Endothelial cell of umbilical vein (primary cell): ENCODE data around the gene CASP3. TPM values are rescaled to one million over a fixed set of nuclear protein-coding genes. Genes with fewer than 3 reads are reported as not detected.
"Not testable (repeated sequence)": the region's sequence is repeated elsewhere in the genome, so short reads cannot be mapped to it uniquely, and the experiment has no call there.

ENCODE experiments used
- BruUV-seq: library from RNA; stranded (reverse); fragments of 400-500 nt; replicated peaks from 2 replicates; lab custom pipeline; 2021; lab: Mats Ljungman, UMichigan
- CTCF ChIA-PET: fragments of 300-600, 350-600 bp; sonication (Branson Sonifier 250); formaldehyde crosslinking; loops from one replicate; lab custom pipeline; 2021; ENCODE audit warnings: antibody characterized with exemption, inconsistent platforms; lab: Charles Lee
- POLR2A ChIA-PET: fragments of 300-600, 350-600 bp; sonication (Branson Sonifier 250); formaldehyde crosslinking; loops from one replicate; lab custom pipeline; 2021; ENCODE audit warnings: antibody characterized with exemption, inconsistent platforms; lab: Charles Lee
- DNase-seq: peaks from one replicate; pipeline ENCODE4 v3.0.0-alpha.2; 2011; ENCODE audit warnings: low read depth, low spot score
- FAIRE-seq: peaks from 2 replicates; lab custom pipeline; 2011; peaks lifted over from hg19 to GRCh38; lab: Jason Lieb, UNC
- H2AFZ ChIP-seq: 2 replicates; pipeline ENCODE4 v1.6.0; 2012; ENCODE audit warnings: low read depth, low read length, control low read depth, inconsistent platforms
- H3K27ac ChIP-seq: 2 replicates; pipeline ENCODE4 v1.5.1; 2011; ENCODE audit warnings: low read depth, mild to moderate bottlenecking, control low read depth, low read length, moderate library complexity; ENCODE audit not compliant: insufficient read depth
- H3K27me3 ChIP-seq, 2 experiments: 2 replicates each; pipeline versions ENCODE4 v1.6.0 to v1.6.1; 2011; ENCODE audit warnings: low read length in 2 of 2, mixed read lengths in 1 of 2; ENCODE audit not compliant: control insufficient read depth in 2 of 2, insufficient read depth in 2 of 2
- H3K36me3 ChIP-seq, 2 experiments: 2 replicates in 1 of 2; 3 replicates in 1 of 2; pipeline ENCODE4 v1.5.1; 2011; ENCODE audit warnings: low read length in 2 of 2, mild to moderate bottlenecking in 1 of 2, moderate library complexity in 1 of 2; ENCODE audit not compliant: control insufficient read depth in 2 of 2, insufficient read depth in 2 of 2; ENCODE audit errors: extremely low read depth in 1 of 2
- H3K4me1 ChIP-seq: 3 replicates; pipeline ENCODE4 v1.5.1; 2011; ENCODE audit warnings: mild to moderate bottlenecking, low read length; ENCODE audit not compliant: control insufficient read depth, insufficient read depth; ENCODE audit errors: extremely low read depth
- H3K4me2 ChIP-seq: 2 replicates; pipeline ENCODE4 v1.6.1; 2011; ENCODE audit warnings: low read length, control low read depth, mixed read lengths; ENCODE audit not compliant: insufficient read depth
- H3K4me3 ChIP-seq, 3 experiments: fragments of 200-600 bp in 1 of 3; sonication (generic), shearing (Covaris generic) in 1 of 3; replicated peaks in 1 of 3; 2 replicates each; pipeline ENCODE4 v1.5.1; 2011 to 2016; ENCODE audit warnings: control low read depth in 3 of 3, low read length in 3 of 3, mild to moderate bottlenecking in 2 of 3, inconsistent platforms in 1 of 3, low read depth in 1 of 3, moderate library complexity in 1 of 3; ENCODE audit not compliant: insufficient read depth in 1 of 3
- H3K79me2 ChIP-seq: 2 replicates; pipeline ENCODE4 v1.6.0; 2012; ENCODE audit warnings: low read length, inconsistent platforms; ENCODE audit not compliant: control insufficient read depth, insufficient read depth
- H3K9ac ChIP-seq: replicated peaks from 2 replicates; pipeline ENCODE3; 2011; ENCODE audit warnings: low read length, control low read depth; ENCODE audit not compliant: insufficient read depth; ENCODE audit errors: extremely low read depth
- H3K9me1 ChIP-seq: replicated peaks from 3 replicates; pipeline ENCODE4 v1.6.0; 2011; ENCODE audit warnings: mild to moderate bottlenecking, low read length; ENCODE audit not compliant: control insufficient read depth, insufficient read depth; ENCODE audit errors: extremely low read depth
- H3K9me3 ChIP-seq: replicated peaks from 2 replicates; pipeline ENCODE4 v1.5.1; 2012; ENCODE audit warnings: low read length, inconsistent platforms; ENCODE audit not compliant: control insufficient read depth, insufficient read depth
- H4K20me1 ChIP-seq: replicated peaks from 2 replicates; pipeline ENCODE3; 2011; ENCODE audit warnings: mild to moderate bottlenecking, low read length; ENCODE audit not compliant: control insufficient read depth, insufficient read depth; ENCODE audit errors: extremely low read depth
- dilution Hi-C: fragments of 300-500 bp; cut with MboI; formaldehyde crosslinking; loops from one replicate; pipeline ENCODE4 v1.15.0; 2019; ENCODE audit warnings: low sequenced_read_pairs; ENCODE audit not compliant: extremely low pct_ligation_motif_present
- intact Hi-C: fragments of 100-400 bp; cut with micrococcal nuclease; formaldehyde crosslinking; loops from one replicate; pipeline ENCODE4 v1.10.0; 2022
- polyA plus RNA-seq, 4 experiments: library from polyadenylated mRNA; depleted of rRNA in 3 of 4; stranded (reverse) in 3 of 4; unstranded in 1 of 4; fragments of >200 nt; gene quantifications; 2 replicates each; pipeline versions ENCODE4 v1.2.1 to v1.2.3, GENCODE V29; 2011 to 2012; ENCODE audit warnings: missing spikeins in 1 of 4
- total RNA-seq: library from RNA; stranded (reverse); gene quantifications from 2 replicates; pipeline ENCODE4 v1.2.3, GENCODE V29; 2021

Gene CASP3
- total and polyA plus RNA-seq, 2 donors (not counting 3 experiments of a cell fraction or from before 2014, with no cell fraction given): 26.0 to 54.5 TPM

DNA sequence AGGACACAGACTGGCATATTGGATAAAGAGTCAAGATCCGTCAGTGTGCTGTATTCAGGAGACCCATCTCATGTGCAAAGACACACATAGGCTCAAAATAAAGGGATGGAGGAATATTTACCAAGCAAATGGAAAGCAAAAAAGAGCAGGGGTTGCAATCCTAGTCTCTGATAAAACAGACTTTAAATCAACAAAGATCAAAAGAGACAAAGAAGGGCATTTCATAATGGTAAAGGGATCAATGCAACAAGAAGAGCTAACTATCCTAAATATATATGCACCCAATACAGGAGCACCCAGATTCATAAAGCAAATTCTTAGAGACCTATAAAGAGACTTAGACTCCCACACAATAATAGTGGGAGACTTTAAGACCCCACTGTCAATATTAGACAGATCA, 46.4 kb downstream of the CASP3 start:
- dilution Hi-C loops, POLR2A ChIA-PET: not testable (repeated sequence)

GRCh38 chr4:184600982-184601381, 48.3 kb downstream of the CASP3 start:
- H3K27ac ChIP-seq, H3K9ac ChIP-seq, H3K79me2 ChIP-seq, H4K20me1 ChIP-seq, H3K9me1 ChIP-seq, H3K36me3 ChIP-seq, H3K27me3 ChIP-seq, H3K9me3 ChIP-seq, FAIRE-seq, intact Hi-C loops, H3K4me3 ChIP-seq, H2AFZ ChIP-seq, DNase-seq, dilution Hi-C loops, BruUV-seq, H3K4me2 ChIP-seq, POLR2A ChIA-PET: not testable (repeated sequence)
- peaks cover 16% of the 10 kb centered on the region for H3K4me1 ChIP-seq
- CTCF ChIA-PET: interaction anchor here (1.4 kb wide), 1 partner anchor 26 kb away, joined by 3 read pairs; no protein-coding TSS in a partner anchor

More for the DNA sequence above, 46.4 kb downstream of the CASP3 start:
- H3K79me2 ChIP-seq, BruUV-seq, H3K9me1 ChIP-seq, H4K20me1 ChIP-seq, H3K4me3 ChIP-seq, H2AFZ ChIP-seq, DNase-seq, H3K9me3 ChIP-seq, H3K27ac ChIP-seq, H3K4me2 ChIP-seq, H3K9ac ChIP-seq, H3K36me3 ChIP-seq, FAIRE-seq, H3K27me3 ChIP-seq, H3K4me1 ChIP-seq, intact Hi-C loops: not testable (repeated sequence)
- CTCF ChIA-PET: interaction anchor here (1.5 kb wide), 1 partner anchor 338 kb away, joined by 4 read pairs; no protein-coding TSS in a partner anchor
